ENCODE results near the gene LTBP1.

GRCh38 chr2:33375054-33375453 lies 428.3 kb downstream of the LTBP1 start:
- TF ChIP-seq CTCF (IDR thresholded peaks at IDR 0.05) (no peak), POLR2A (IDR thresholded peaks at IDR 0.05) (no peak)

All from adrenal gland (tissue), 5 donors.